Measurements from ENCODE around the gene MAP3K12. TPM values are rescaled to one million over a fixed set of nuclear protein-coding genes. Genes with fewer than 3 reads are reported as not detected.

MAP3K12 gene
- total and polyA plus RNA-seq, 5 donors from 2014 or later: 3.8 to 31.5 (median 4.5) TPM

- no peak for DNase-seq
- Histone ChIP-seq H3K27ac (ENCODE audit: insufficient read depth, low read length, poor library complexity, severe bottlenecking) (no peak overlapping the region), H3K4me3 (ENCODE audit: low read depth, low read length) (no peak overlapping the region), H3K27me3 (ENCODE audit: control insufficient read depth, insufficient read depth, low read length) (no peaks in the 10 kb centered on the region), H3K36me3 (ENCODE audit: control insufficient read depth, insufficient read depth, low read length) (peaks cover 100% of the 10 kb centered on the region), H3K4me1 (ENCODE audit: control insufficient read depth, insufficient read depth, low read length, poor library complexity, severe bottlenecking) (peaks cover 3% of the 10 kb centered on the region), H3K9me3 (ENCODE audit: control insufficient read depth in 2 of 2, low read length in 2 of 2) (no peaks in the 10 kb centered on the region)
- H3K27ac Mint-ChIP-seq: no peak overlapping the region
- no peaks in the 10 kb centered on the region for H3K9me3 Mint-ChIP-seq
- peaks cover 63% of the 10 kb centered on the region for H3K36me3 Mint-ChIP-seq
- no peaks in the 10 kb centered on the region for H3K27me3 Mint-ChIP-seq
- ATAC-seq (ENCODE audit: low read depth in 2 of 2): no peak
- peaks cover 16 to 52% (median 21%) of the 10 kb centered on the region in 4 donors for H3K4me1 Mint-ChIP-seq
- no peak overlapping the region for H3K4me3 Mint-ChIP-seq
These were observed 36.3 kb downstream of the MAP3K12 start for GRCh38 chr12:53462935-53463334.

- Mint-ChIP-seq H3K4me1 (peaks cover 16 to 50% (median 20%) of the 10 kb centered on the region in 4 donors), H3K9me3 (no peaks in the 10 kb centered on the region), H3K4me3 (no peak overlapping the region), H3K36me3 (peaks cover 55% of the 10 kb centered on the region), H3K27me3 (no peaks in the 10 kb centered on the region), H3K27ac (no peak overlapping the region)
- no peak overlapping the region for H3K4me3 ChIP-seq (ENCODE audit: low read depth, low read length)
- peaks cover 100% of the 10 kb centered on the region for H3K36me3 ChIP-seq (ENCODE audit: control insufficient read depth, insufficient read depth, low read length)
- H3K9me3 ChIP-seq (ENCODE audit: control insufficient read depth in 2 of 2, low read length in 2 of 2): no peaks in the 10 kb centered on the region
- no peak for DNase-seq
- ATAC-seq (ENCODE audit: low read depth in 2 of 2): no peak
- peaks cover 3% of the 10 kb centered on the region for H3K4me1 ChIP-seq (ENCODE audit: control insufficient read depth, insufficient read depth, low read length, poor library complexity, severe bottlenecking)
- no peak overlapping the region for H3K27ac ChIP-seq (ENCODE audit: insufficient read depth, low read length, poor library complexity, severe bottlenecking)
- H3K27me3 ChIP-seq (ENCODE audit: control insufficient read depth, insufficient read depth, low read length): no peaks in the 10 kb centered on the region
These were observed 37.7 kb downstream of the MAP3K12 start for GRCh38 chr12:53461591-53461990.

- no peak for ATAC-seq (ENCODE audit: low read depth in 2 of 2)
- Mint-ChIP-seq H3K27me3 (no peaks in the 10 kb centered on the region), H3K9me3 (no peaks in the 10 kb centered on the region), H3K4me1 (peaks cover 16 to 48% (median 21%) of the 10 kb centered on the region in 4 donors), H3K4me3 (peak overlapping the region in 1 of 4 donors; percentile 22), H3K36me3 (peaks cover 51% of the 10 kb centered on the region), H3K27ac (peak overlapping the region in 1 of 3 donors; percentile 39)
- Histone ChIP-seq H3K27me3 (ENCODE audit: control insufficient read depth, insufficient read depth, low read length) (no peaks in the 10 kb centered on the region), H3K36me3 (ENCODE audit: control insufficient read depth, insufficient read depth, low read length) (peaks cover 100% of the 10 kb centered on the region), H3K4me3 (ENCODE audit: low read depth, low read length) (no peak overlapping the region), H3K4me1 (ENCODE audit: control insufficient read depth, insufficient read depth, low read length, poor library complexity, severe bottlenecking) (peaks cover 3% of the 10 kb centered on the region), H3K27ac (ENCODE audit: insufficient read depth, low read length, poor library complexity, severe bottlenecking) (no peak overlapping the region), H3K9me3 (ENCODE audit: control insufficient read depth in 2 of 2, low read length in 2 of 2) (no peaks in the 10 kb centered on the region)
- DNase-seq: no peak
These were observed 38.2 kb downstream of the MAP3K12 start for GRCh38 chr12:53461059-53461458.

GRCh38 chr12:53459097-53459496 is 40.2 kb downstream of the MAP3K12 start:
- Histone ChIP-seq H3K4me1 (ENCODE audit: control insufficient read depth, insufficient read depth, low read length, poor library complexity, severe bottlenecking) (peaks cover 11% of the 10 kb centered on the region), H3K36me3 (ENCODE audit: control insufficient read depth, insufficient read depth, low read length) (peaks cover 99% of the 10 kb centered on the region), H3K9me3 (ENCODE audit: control insufficient read depth in 2 of 2, low read length in 2 of 2) (no peaks in the 10 kb centered on the region), H3K4me3 (ENCODE audit: low read depth, low read length) (no peak overlapping the region), H3K27ac (ENCODE audit: insufficient read depth, low read length, poor library complexity, severe bottlenecking) (no peak overlapping the region), H3K27me3 (ENCODE audit: control insufficient read depth, insufficient read depth, low read length) (no peaks in the 10 kb centered on the region)
- no peaks in the 10 kb centered on the region for H3K27me3 Mint-ChIP-seq
- peak overlapping the region in 1 of 3 donors; percentile 44 for H3K27ac Mint-ChIP-seq
- no peak for ATAC-seq (ENCODE audit: low read depth in 2 of 2)
- peaks cover 0 to 2% (median 0%) of the 10 kb centered on the region in 7 donors for H3K9me3 Mint-ChIP-seq
- peaks cover 60% of the 10 kb centered on the region for H3K36me3 Mint-ChIP-seq
- H3K4me3 Mint-ChIP-seq: no peak overlapping the region
- DNase-seq: no peak
- H3K4me1 Mint-ChIP-seq: peaks cover 16 to 58% (median 32%) of the 10 kb centered on the region in 4 donors

- ATAC-seq (ENCODE audit: low read depth in 2 of 2) (no peak), DNase-seq (no peak)
- H3K36me3 Mint-ChIP-seq: peaks cover 52% of the 10 kb centered on the region
- peaks cover 14 to 60% (median 38%) of the 10 kb centered on the region in 4 donors for H3K4me1 Mint-ChIP-seq
- H3K9me3 Mint-ChIP-seq: peaks cover 0 to 2% (median 0%) of the 10 kb centered on the region in 7 donors
- Histone ChIP-seq H3K27me3 (ENCODE audit: control insufficient read depth, insufficient read depth, low read length) (no peaks in the 10 kb centered on the region), H3K4me1 (ENCODE audit: control insufficient read depth, insufficient read depth, low read length, poor library complexity, severe bottlenecking) (peaks cover 25% of the 10 kb centered on the region), H3K27ac (ENCODE audit: insufficient read depth, low read length, poor library complexity, severe bottlenecking) (no peak overlapping the region), H3K4me3 (ENCODE audit: low read depth, low read length) (no peak overlapping the region), H3K9me3 (ENCODE audit: control insufficient read depth in 2 of 2, low read length in 2 of 2) (no peaks in the 10 kb centered on the region), H3K36me3 (ENCODE audit: control insufficient read depth, insufficient read depth, low read length) (peaks cover 85% of the 10 kb centered on the region)
- peak overlapping the region in 1 of 4 donors; percentile 79 for H3K4me3 Mint-ChIP-seq
- H3K27me3 Mint-ChIP-seq: peaks cover 5% of the 10 kb centered on the region
- H3K27ac Mint-ChIP-seq: no peak overlapping the region
These were observed 42.4 kb downstream of the MAP3K12 start for GRCh38 chr12:53456654-53457366.

- H3K27me3 Mint-ChIP-seq: peaks cover 5% of the 10 kb centered on the region
- H3K36me3 ChIP-seq (ENCODE audit: control insufficient read depth, insufficient read depth, low read length): peaks cover 64% of the 10 kb centered on the region
- no peak for ATAC-seq (ENCODE audit: low read depth in 2 of 2)
- peaks cover 10 to 53% (median 38%) of the 10 kb centered on the region in 4 donors for H3K4me1 Mint-ChIP-seq
- H3K27ac Mint-ChIP-seq: peak overlapping the region in 2 of 3 donors; percentile 36 to 98
- H3K9me3 ChIP-seq (ENCODE audit: control insufficient read depth in 2 of 2, low read length in 2 of 2): no peaks in the 10 kb centered on the region
- H3K4me3 Mint-ChIP-seq: peak overlapping the region; percentile 65 to 99 (median 99)
- H3K9me3 Mint-ChIP-seq: peaks cover 0 to 2% (median 0%) of the 10 kb centered on the region in 7 donors
- H3K4me3 ChIP-seq (ENCODE audit: low read depth, low read length): no peak overlapping the region
- no peak for DNase-seq
- peaks cover 25% of the 10 kb centered on the region for H3K4me1 ChIP-seq (ENCODE audit: control insufficient read depth, insufficient read depth, low read length, poor library complexity, severe bottlenecking)
- H3K27ac ChIP-seq (ENCODE audit: insufficient read depth, low read length, poor library complexity, severe bottlenecking): peak overlapping the region; percentile 24
- no peaks in the 10 kb centered on the region for H3K27me3 ChIP-seq (ENCODE audit: control insufficient read depth, insufficient read depth, low read length)
- peaks cover 38% of the 10 kb centered on the region for H3K36me3 Mint-ChIP-seq
These were observed 44.6 kb downstream of the MAP3K12 start for GRCh38 chr12:53454707-53455106.

GRCh38 chr12:53453953-53454640 is 45.2 kb downstream of the MAP3K12 start:
- Histone ChIP-seq H3K4me1 (ENCODE audit: control insufficient read depth, insufficient read depth, low read length, poor library complexity, severe bottlenecking) (peaks cover 25% of the 10 kb centered on the region), H3K27ac (ENCODE audit: insufficient read depth, low read length, poor library complexity, severe bottlenecking) (peak overlapping the region; percentile 94), H3K4me3 (ENCODE audit: low read depth, low read length) (peak overlapping the region; percentile 99), H3K9me3 (ENCODE audit: control insufficient read depth in 2 of 2, low read length in 2 of 2) (no peaks in the 10 kb centered on the region), H3K36me3 (ENCODE audit: control insufficient read depth, insufficient read depth, low read length) (peaks cover 58% of the 10 kb centered on the region), H3K27me3 (ENCODE audit: control insufficient read depth, insufficient read depth, low read length) (no peaks in the 10 kb centered on the region)
- Mint-ChIP-seq H3K4me1 (peaks cover 8 to 51% (median 36%) of the 10 kb centered on the region in 4 donors), H3K36me3 (peaks cover 35% of the 10 kb centered on the region), H3K4me3 (peak overlapping the region; percentile 65 to 99 (median 99)), H3K27ac (peak overlapping the region in 2 of 3 donors; percentile 12 to 98), H3K9me3 (peaks cover 0 to 2% (median 0%) of the 10 kb centered on the region in 7 donors), H3K27me3 (peaks cover 5% of the 10 kb centered on the region)
- DNase-seq (peak in 1 of 3 donors; percentile 16), ATAC-seq (ENCODE audit: low read depth in 2 of 2) (no peak)
